ENCODE measurements around the gene DCAF4. TPM values are rescaled to one million over a fixed set of nuclear protein-coding genes. Genes with fewer than 3 reads are reported as not detected.

The DCAF4 gene
- total RNA-seq, 4 donors from 2014 or later = 7.9 to 211 (median 22.8) TPM

DNA sequence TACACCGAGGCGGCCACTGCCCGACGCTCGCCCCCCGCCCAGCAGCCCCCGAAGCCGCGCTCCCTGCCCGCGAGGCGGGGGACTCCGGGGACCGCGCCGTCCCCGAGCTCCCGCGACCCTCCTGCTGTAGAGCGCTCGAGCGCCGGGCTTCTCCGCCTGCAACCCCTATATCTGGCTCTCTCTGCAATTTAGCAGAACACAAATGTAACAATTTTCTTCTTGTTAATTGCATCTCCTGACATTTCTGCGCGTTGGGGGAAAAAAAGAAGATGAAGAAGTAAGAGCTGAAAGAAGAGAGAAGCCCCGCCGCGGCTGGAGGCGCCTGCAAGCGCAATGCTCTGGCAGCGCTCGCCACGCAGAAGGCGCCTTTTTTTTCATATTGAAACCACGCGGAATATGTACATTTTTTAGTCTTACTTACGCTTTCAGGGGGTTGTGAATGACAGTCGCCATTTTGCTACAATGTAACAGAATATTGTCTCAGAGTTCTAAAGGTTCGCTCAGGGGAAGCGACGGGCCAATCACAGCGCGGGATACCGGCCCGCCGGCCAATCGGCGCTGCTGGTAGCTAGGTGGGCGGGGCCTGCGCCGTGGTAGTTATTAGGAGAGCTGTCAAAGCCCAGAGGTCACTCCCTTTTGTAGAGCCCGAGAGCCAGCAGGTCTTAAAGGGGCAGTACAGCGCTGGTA lies 32.5 kb upstream of the DCAF4 start, which contains the start of gene DPF3:
Gene DPF3, minus strand, starts transcription at position 466 of the 687 bp plus-strand sequence. Its CDS starts 13 bp downstream, at position 453.
- Histone ChIP-seq H3K36me3 (no peaks in the 10 kb centered on the region), H3K27ac (peak within 1 kb of the TSS; percentile 62 to 82 (median 79)), H3K27me3 (peaks cover 42% of the 10 kb centered on the region), H3K4me3 (peak within 1 kb of the TSS; percentile 64 to 94 (median 76)), H3K4me1 (peaks cover 10 to 29% (median 22%) of the 10 kb centered on the region in 4 donors), H3K9me3 (no peaks in the 10 kb centered on the region)
- peak; percentile 98 for DNase-seq
- intact Hi-C loops (cut with DNase I; ENCODE audit: low total_unique reads) = loop anchor here (5.0 kb wide), 1 partner anchor 81 kb away; no protein-coding TSS in a partner anchor
- in situ Hi-C loops (cut with MboI; ENCODE audit: low pct_ligation_motif_present in 1 of 4, low pct_unique_long_range_greater_than_20kb in 1 of 4, low sequenced_read_pairs in 3 of 4) = loop anchor here in 1 of 4 donors (10.0 kb wide), 1 partner anchor 379 kb away; no protein-coding TSS in a partner anchor
- TF ChIP-seq EP300 (IDR thresholded peaks at IDR 0.05; ENCODE audit: low read depth) (no peak), POLR2AphosphoS5 (IDR thresholded peaks at IDR 0.05) (peak; percentile 9 to 74 (median 68)), POLR2A (IDR thresholded peaks at IDR 0.05) (no peak), CTCF (IDR thresholded peaks at IDR 0.05) (no peak)
- 0 to 1% methylated on average over 8 to 45 of the region's 54 CpGs for whole genome bisulfite sequencing, 2 donors (ENCODE audit: low coverage in 1 of 2)

GRCh38 chr14:72894323-72894622 lies 32.0 kb upstream of the DCAF4 start:
- 0% methylated on average over 5 to 11 of the region's 11 CpGs for WGBS, 2 donors (ENCODE audit: low coverage in 1 of 2)
- DNase-seq = no peak
- peaks cover 10 to 29% (median 22%) of the 10 kb centered on the region in 4 donors for H3K4me1 ChIP-seq
- H3K27ac ChIP-seq = peak overlapping the region; percentile 61 to 76 (median 64)
- no peaks in the 10 kb centered on the region for H3K36me3 ChIP-seq
- intact Hi-C loops (cut with DNase I; ENCODE audit: low total_unique reads) (loop anchor here (5.0 kb wide), 1 partner anchor 82 kb away; no protein-coding TSS in a partner anchor), in situ Hi-C loops (cut with MboI; ENCODE audit: low pct_ligation_motif_present in 1 of 4, low pct_unique_long_range_greater_than_20kb in 1 of 4, low sequenced_read_pairs in 3 of 4) (loop anchor here in 1 of 4 donors (10.0 kb wide), 1 partner anchor 379 kb away; no protein-coding TSS in a partner anchor)
- peak overlapping the region; percentile 64 to 94 (median 66) for H3K4me3 ChIP-seq
- no peaks in the 10 kb centered on the region for H3K9me3 ChIP-seq
- peaks cover 42% of the 10 kb centered on the region for H3K27me3 ChIP-seq
- no peak for TF ChIP-seq POLR2AphosphoS5 (IDR thresholded peaks at IDR 0.05)

DNA sequence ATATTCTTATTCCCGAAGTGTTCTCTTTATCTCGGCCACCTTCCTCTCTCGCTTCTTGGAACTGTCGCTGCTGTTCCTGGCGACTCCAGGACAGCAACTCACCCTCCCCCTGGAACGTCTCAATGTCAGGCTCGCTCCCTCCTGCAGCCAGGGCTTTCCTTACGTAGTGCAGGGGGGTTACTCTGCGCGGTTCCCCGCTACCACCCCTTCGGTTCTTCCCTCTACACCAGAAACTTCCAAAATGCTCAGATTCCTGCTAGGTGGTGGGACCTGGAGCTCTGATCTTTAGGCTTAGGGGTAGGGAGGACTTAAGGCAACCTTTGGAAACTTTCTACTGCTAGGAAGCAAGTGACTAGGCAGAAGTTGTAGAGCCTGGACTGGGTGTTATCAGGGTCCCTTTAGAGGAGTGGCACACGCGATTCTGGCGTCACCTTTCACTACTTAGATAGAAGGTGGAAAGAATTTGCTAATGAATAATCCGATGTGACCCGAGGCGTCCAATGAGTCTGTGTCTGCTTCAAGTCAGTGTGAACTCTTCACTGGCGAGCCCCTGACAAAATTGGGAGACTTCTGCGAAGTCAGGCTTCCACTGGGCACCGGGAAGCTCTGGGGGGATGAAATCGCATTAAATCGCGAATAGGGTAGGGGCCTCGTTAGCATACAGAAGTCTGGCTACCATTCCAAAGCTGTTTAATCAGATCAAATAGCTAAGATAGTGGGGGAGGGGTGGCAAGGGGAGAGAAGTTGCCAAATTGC lies 31.5 kb upstream of the DCAF4 start:
- TF ChIP-seq POLR2A (IDR thresholded peaks at IDR 0.05) = no peak
- no peak for TF ChIP-seq CTCF (IDR thresholded peaks at IDR 0.05)
- TF ChIP-seq EP300 (IDR thresholded peaks at IDR 0.05; ENCODE audit: low read depth) = no peak
- peak in 2 of 3 donors; percentile 20 to 43 for TF ChIP-seq POLR2AphosphoS5 (IDR thresholded peaks at IDR 0.05)
- no peaks in the 10 kb centered on the region for H3K9me3 ChIP-seq
- H3K4me1 ChIP-seq = peaks cover 10 to 29% (median 22%) of the 10 kb centered on the region in 4 donors
- WGBS, 2 donors (ENCODE audit: low coverage in 1 of 2) = 0 to 16% methylated on average over 8 to 25 of the region's 25 CpGs
- H3K36me3 ChIP-seq = no peaks in the 10 kb centered on the region
- intact Hi-C loops (cut with DNase I; ENCODE audit: low total_unique reads) (loop anchor here (5.0 kb wide), 1 partner anchor 82 kb away; no protein-coding TSS in a partner anchor), in situ Hi-C loops (cut with MboI; ENCODE audit: low pct_ligation_motif_present in 1 of 4, low pct_unique_long_range_greater_than_20kb in 1 of 4, low sequenced_read_pairs in 3 of 4) (loop anchor here in 1 of 4 donors (10.0 kb wide), 1 partner anchor 380 kb away; no protein-coding TSS in a partner anchor)
- H3K27me3 ChIP-seq = peaks cover 42% of the 10 kb centered on the region
- peak overlapping the region; percentile 64 to 94 (median 66) for H3K4me3 ChIP-seq
- DNase-seq = peak; percentile 38
- peak overlapping the region; percentile 61 to 76 (median 64) for H3K27ac ChIP-seq

GRCh38 chr14:72898448-72898847 lies 27.8 kb upstream of the DCAF4 start:
- H3K27me3 ChIP-seq = peaks cover 21% of the 10 kb centered on the region
- no peak overlapping the region for H3K27ac ChIP-seq
- 58% methylated on average over 3 of the region's 3 CpGs; no CpG with 5 or more reads in 1 of the 2 donors for WGBS, 2 donors (ENCODE audit: low coverage in 1 of 2)
- intact Hi-C loops (cut with DNase I; ENCODE audit: low total_unique reads) = no loop called here
- no peaks in the 10 kb centered on the region for H3K9me3 ChIP-seq
- H3K36me3 ChIP-seq = no peaks in the 10 kb centered on the region
- peaks cover 0 to 11% (median 10%) of the 10 kb centered on the region in 4 donors for H3K4me1 ChIP-seq
- no peak for DNase-seq
- TF ChIP-seq EP300 (IDR thresholded peaks at IDR 0.05; ENCODE audit: low read depth) (no peak), CTCF (IDR thresholded peaks at IDR 0.05) (no peak), POLR2A (IDR thresholded peaks at IDR 0.05) (no peak), POLR2AphosphoS5 (IDR thresholded peaks at IDR 0.05) (no peak)
- H3K4me3 ChIP-seq = no peak overlapping the region
- in situ Hi-C loops (cut with MboI; ENCODE audit: low pct_ligation_motif_present in 1 of 4, low pct_unique_long_range_greater_than_20kb in 1 of 4, low sequenced_read_pairs in 3 of 4) = loop anchor here in 1 of 4 donors (10.0 kb wide), 1 partner anchor 384 kb away; no protein-coding TSS in a partner anchor
